Measurements from ENCODE around the gene NHS. TPM values are rescaled to one million over a fixed set of nuclear protein-coding genes. Genes with fewer than 3 reads are reported as not detected.
A peak's percentile ranks its signal among the peaks of the same experiment; 100 is the strongest.

NHS gene
- total RNA-seq, 1 donor from 2014 or later: 14.9 TPM

GRCh38 chrX:17634542-17635207 is 259.7 kb downstream of the NHS start:
- Mint-ChIP-seq H3K27ac (ENCODE audit: unreplicated experiment) (no peak overlapping the region), H3K27me3 (ENCODE audit: low read depth) (no peaks in the 10 kb centered on the region), H3K4me3 (ENCODE audit: unreplicated experiment) (no peak overlapping the region), H3K36me3 (ENCODE audit: low read depth) (no peaks in the 10 kb centered on the region), H3K4me1 (ENCODE audit: low read depth) (peaks cover 45% of the 10 kb centered on the region), H3K9me3 (ENCODE audit: low read depth) (no peaks in the 10 kb centered on the region)
- DNase-seq (ENCODE audit: low spot score): no peak
- no peak for TF ChIP-seq CTCF (IDR thresholded peaks at IDR 0.05)

GRCh38 chrX:17635231-17635630 is 260.2 kb downstream of the NHS start:
- H3K4me1 Mint-ChIP-seq (ENCODE audit: low read depth): peaks cover 45% of the 10 kb centered on the region
- TF ChIP-seq CTCF (IDR thresholded peaks at IDR 0.05): no peak
- DNase-seq (ENCODE audit: low spot score): no peak
- H3K27ac Mint-ChIP-seq (ENCODE audit: unreplicated experiment): no peak overlapping the region
- H3K9me3 Mint-ChIP-seq (ENCODE audit: low read depth): no peaks in the 10 kb centered on the region
- peak overlapping the region; percentile 51 for H3K4me3 Mint-ChIP-seq (ENCODE audit: unreplicated experiment)
- no peaks in the 10 kb centered on the region for H3K27me3 Mint-ChIP-seq (ENCODE audit: low read depth)
- H3K36me3 Mint-ChIP-seq (ENCODE audit: low read depth): no peaks in the 10 kb centered on the region

- DNase-seq (ENCODE audit: low spot score): peak; percentile 64
- Mint-ChIP-seq H3K9me3 (ENCODE audit: low read depth) (no peaks in the 10 kb centered on the region), H3K4me3 (ENCODE audit: unreplicated experiment) (no peak overlapping the region), H3K36me3 (ENCODE audit: low read depth) (no peaks in the 10 kb centered on the region), H3K4me1 (ENCODE audit: low read depth) (peaks cover 52% of the 10 kb centered on the region), H3K27ac (ENCODE audit: unreplicated experiment) (no peak overlapping the region), H3K27me3 (ENCODE audit: low read depth) (no peaks in the 10 kb centered on the region)
- TF ChIP-seq CTCF (IDR thresholded peaks at IDR 0.05): no peak
These were observed 262.2 kb downstream of the NHS start for GRCh38 chrX:17637235-17637634.

- Mint-ChIP-seq H3K27me3 (ENCODE audit: low read depth) (no peaks in the 10 kb centered on the region), H3K9me3 (ENCODE audit: low read depth) (no peaks in the 10 kb centered on the region), H3K36me3 (ENCODE audit: low read depth) (no peaks in the 10 kb centered on the region), H3K4me3 (ENCODE audit: unreplicated experiment) (no peak overlapping the region), H3K4me1 (ENCODE audit: low read depth) (peaks cover 41% of the 10 kb centered on the region), H3K27ac (ENCODE audit: unreplicated experiment) (peak overlapping the region; percentile 41)
- no peak for DNase-seq (ENCODE audit: low spot score)
- no peak for TF ChIP-seq CTCF (IDR thresholded peaks at IDR 0.05)
These were observed 263.7 kb downstream of the NHS start for GRCh38 chrX:17638731-17639130.

- Mint-ChIP-seq H3K36me3 (ENCODE audit: low read depth) (peaks cover 3% of the 10 kb centered on the region), H3K27me3 (ENCODE audit: low read depth) (no peaks in the 10 kb centered on the region), H3K4me1 (ENCODE audit: low read depth) (peaks cover 30% of the 10 kb centered on the region), H3K4me3 (ENCODE audit: unreplicated experiment) (no peak overlapping the region), H3K9me3 (ENCODE audit: low read depth) (peaks cover 3% of the 10 kb centered on the region), H3K27ac (ENCODE audit: unreplicated experiment) (no peak overlapping the region)
- TF ChIP-seq CTCF (IDR thresholded peaks at IDR 0.05): no peak
- no peak for DNase-seq (ENCODE audit: low spot score)
These were observed 267.9 kb downstream of the NHS start for GRCh38 chrX:17642891-17643290.
